HG02970 (cell line): ENCODE data around the gene BUB1B.

Experiments used
- ATAC-seq: cut with Tn5 transposase; IDR thresholded peaks from one replicate; pipeline ENCODE4 v1.9.1; 2021; ENCODE audit warnings: mild to moderate bottlenecking, moderate library complexity, moderate number of reproducible peaks; ENCODE audit not compliant: unreplicated experiment, low FRiP score

BUB1B gene

DNA sequence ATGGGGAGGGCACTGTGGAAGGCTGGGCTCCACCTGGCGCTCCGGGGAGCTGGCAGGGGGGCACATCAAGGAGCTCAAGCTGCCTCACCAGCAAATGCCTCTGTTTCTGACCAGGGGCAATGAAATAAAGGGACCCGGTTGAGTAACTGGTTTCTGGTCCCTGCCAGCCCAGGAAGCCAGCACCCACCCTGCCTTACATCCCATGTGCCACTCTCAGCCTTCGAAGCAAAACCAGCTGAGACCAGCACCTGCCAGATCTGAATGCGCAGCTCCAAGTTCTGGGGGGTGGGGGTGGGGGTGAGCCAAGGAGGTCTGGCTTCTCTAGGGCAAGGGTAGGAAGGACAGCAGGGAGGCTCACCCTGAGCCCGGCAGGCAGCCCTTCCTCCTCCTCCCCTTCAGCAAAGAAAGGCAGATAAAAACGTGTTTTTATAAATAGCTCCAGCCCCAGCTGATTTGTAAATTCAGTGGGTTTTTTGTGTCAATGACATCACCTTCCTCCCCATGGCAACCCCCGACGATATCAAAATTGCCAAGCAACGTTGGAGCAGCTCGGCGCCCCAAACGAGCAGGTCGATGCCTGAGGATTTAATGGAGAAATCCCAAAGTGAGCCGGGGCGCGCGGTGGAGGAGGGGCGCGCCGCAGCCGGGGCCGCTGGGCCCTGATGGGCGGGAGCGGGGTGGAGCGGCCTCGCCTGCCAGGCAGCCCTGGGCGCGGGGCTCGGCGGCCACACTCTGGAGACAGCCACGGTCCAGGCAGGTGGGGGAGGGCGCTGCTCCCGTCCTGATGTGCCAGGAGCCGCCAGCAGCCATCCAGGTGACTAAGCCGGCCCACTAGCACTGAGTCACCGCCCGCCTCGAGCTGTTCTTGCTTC is 77.9 kb downstream of the BUB1B start, which contains the start of gene PAK6:
Gene PAK6, plus strand, starts transcription at position 532 of the 872 bp plus-strand sequence. CDS start 25,723 bp downstream, outside the sequence.
- ATAC-seq, result no peak

- ATAC-seq, result no peak
Measured at GRCh38 chr15:40239404-40239692, 78.5 kb downstream of the BUB1B start.

- ATAC-seq, result no peak
Measured at GRCh38 chr15:40239693-40240618, 79.1 kb downstream of the BUB1B start.

GRCh38 chr15:40240619-40241221 is 79.9 kb downstream of the BUB1B start:
- ATAC-seq, result no peak

- no peak for ATAC-seq
Measured at GRCh38 chr15:40241269-40242212, 80.7 kb downstream of the BUB1B start.

DNA sequence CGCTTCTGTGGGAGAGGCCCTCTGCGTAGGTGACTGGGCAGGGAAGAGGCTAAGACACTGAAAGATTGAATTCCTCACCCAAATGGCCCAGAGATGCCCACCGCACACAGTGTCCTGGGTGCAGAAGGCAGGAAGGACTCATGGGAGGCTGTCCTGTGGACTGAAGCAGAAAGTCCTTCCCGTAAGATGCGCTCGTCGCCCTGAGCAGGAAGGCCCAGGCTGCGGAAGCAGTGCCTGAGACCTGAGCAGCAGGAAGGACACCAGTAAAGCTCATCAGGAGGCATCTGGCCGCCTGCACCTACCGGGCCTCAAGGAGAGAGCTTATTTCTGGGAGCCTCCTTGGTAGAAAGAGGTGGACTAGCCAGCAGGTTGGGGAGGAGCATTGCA is 81.3 kb downstream of the BUB1B start:
- ATAC-seq, result no peak

DNA sequence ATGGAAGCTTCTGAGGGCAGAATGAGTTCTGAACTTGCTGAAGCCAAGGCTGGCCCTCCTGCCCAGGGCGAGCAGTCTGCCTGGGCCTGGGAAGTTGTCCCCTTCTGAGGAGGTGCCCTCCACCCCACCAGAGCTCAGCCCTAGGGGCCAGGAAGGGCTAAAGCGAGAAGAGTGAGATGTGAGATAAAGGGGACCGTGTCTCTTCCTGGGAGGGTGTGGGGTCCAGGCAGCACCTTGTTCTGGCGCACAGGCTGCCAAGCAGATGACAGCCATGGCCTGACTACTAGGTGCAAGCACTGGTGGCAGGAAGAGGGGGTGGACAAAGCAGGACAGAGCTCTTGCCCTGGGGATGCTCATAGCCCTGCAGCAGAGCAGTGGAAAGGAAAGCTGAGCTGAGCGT is 81.7 kb downstream of the BUB1B start:
- ATAC-seq, result no peak

GRCh38 chr15:40243126-40243810 is 82.4 kb downstream of the BUB1B start:
- ATAC-seq, result no peak

DNA sequence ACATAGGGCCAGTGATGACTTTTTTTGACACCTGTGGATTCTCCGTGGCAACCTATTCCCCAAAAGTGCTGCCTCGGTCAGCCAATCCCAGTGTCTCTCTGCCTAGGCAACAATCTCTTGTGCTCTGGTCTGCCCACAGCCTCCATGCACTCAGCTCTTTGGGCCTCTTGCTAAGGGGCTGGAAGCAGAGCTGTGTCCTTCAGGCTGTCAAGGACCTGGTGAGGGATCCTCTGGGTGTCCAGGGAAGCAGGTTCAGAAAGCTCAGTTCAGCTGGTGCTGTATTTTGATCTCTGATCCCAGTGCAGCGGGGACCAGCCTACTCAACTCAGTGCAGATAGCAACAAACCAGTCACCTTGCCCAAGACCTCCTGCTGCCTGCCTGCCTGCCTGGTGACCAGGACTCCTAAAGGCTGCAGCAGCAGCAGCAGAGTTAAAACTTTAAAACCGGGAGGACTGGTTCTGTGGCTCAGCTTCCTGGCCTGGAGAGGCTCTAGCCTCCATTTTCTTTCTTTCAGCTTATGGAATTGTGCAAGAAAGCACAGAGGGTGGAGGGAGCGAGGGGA is 84.2 kb downstream of the BUB1B start:
- ATAC-seq, result no peak

DNA sequence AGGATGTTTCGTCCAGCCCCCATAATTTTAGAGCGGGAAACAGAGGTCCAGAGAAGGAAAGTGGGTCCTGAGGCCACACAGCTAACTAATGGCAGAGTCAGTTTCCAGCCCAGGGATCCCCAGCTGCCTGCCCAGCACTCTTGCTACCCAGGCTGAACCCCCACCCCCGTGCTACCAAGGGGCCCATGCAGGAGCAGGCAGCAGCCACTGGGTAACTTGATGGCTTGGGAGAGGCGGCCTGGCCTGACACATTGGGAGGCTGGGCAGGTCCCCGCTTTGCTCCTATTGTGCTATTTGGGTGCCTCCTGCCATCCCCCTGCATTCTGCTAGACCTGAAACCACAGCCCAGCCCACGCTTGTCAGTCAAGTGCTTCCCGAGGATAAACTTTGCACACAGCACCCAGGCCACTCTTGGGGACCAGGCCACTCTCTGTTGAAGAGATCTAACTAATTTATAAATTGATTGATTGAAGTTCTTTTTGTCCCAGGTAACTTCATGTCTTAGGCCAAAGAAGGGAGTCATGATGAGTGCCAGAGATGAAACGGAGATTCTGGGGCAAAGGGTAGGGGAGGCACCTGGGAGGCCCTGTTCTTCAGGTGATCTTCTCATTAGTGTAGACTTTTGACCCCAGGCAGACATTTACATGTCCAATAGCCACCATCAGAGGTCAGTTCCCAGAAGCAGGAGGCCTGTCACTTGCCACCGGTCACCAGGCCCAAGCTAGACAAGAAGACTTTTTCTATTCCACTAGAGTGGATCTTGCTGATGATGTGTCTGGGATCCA is 85.0 kb downstream of the BUB1B start:
- ATAC-seq, result no peak

- no peak for ATAC-seq
Measured at GRCh38 chr15:40246496-40247280, 85.8 kb downstream of the BUB1B start.

- ATAC-seq, result no peak
Measured at GRCh38 chr15:40247406-40247971, 86.6 kb downstream of the BUB1B start.

DNA sequence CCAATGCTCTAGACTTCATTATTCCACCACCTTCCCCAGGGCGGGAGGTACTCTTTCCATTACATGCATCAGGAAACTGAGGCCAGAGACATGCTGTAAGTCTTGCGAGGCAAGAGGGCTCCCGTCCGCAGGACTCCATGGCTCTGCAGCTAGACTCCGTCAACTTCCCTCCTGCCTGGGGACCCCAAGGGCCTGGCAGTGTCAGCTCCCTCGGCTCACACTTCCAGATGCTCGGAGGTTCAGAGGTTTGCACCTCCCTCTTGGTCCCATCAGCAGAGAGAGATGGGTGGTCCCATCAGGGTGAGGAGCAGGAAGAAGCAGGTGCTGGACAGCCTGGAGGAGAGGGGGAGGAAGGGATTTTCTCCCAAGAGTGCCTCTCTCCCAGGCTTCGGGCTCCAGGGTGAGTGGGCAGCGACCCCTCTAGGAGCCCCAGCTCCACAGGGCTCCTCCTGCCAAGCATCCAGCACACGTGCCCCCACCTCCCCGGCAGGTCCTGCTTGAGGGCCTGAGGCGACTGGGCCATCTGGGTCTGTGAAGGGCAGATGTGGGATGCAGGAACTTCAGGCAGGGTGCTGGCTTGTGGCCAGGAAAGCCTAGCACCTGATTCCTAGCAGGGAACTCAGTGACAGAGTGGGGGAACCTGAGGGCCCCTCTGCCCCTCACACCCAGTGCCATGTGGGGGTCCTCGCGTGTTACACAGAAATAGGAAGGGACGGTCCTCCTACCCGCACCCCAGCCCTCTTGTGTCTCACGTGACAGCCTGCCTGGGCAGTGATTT is 87.3 kb downstream of the BUB1B start:
- no peak for ATAC-seq

GRCh38 chr15:40249477-40250303 is 88.8 kb downstream of the BUB1B start:
- no peak for ATAC-seq

DNA sequence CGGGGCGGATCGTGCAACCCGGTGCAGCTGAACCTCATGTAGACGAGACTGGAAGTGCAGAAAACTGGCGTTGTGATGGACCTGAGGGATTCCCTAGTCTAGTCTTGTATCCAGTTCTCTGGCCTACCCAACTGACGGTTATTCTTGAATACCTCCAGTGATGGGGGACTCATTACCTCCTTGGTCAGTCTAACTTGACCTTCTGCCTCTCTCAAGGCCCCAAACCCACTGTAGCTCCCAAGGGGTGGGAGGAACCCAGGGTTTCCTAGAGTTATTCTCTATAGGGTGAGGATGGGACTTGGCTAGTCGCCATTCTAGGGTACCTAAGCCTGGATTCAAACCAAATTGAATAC is 89.4 kb downstream of the BUB1B start:
- no peak for ATAC-seq
